Transverse colon (tissue), 4 donors: ENCODE results near the gene SUZ12.
"Not testable (repeated sequence)": the region's sequence is repeated elsewhere in the genome, so short reads cannot be mapped to it uniquely, and the experiment has no call there.

Experiments used
- CTCF ChIP-seq, 5 experiments: fragments of 200-600 bp in 3 of 5; fragments of 450-650 bp in 2 of 5; sonication (generic) in 3 of 5; IDR thresholded peaks; 1 replicate in 2 of 5; 2 replicates in 3 of 5; pipeline ENCODE4 v1.5.1; 2016 to 2017; ENCODE audit warnings: antibody characterized with exemption in 5 of 5, inconsistent platforms in 3 of 5, mild to moderate bottlenecking in 2 of 5, moderate library complexity in 1 of 5
- EP300 ChIP-seq: sonication (generic); formaldehyde crosslinking; IDR thresholded peaks from one replicate; pipeline ENCODE4 v1.6.1; 2017; ENCODE audit warnings: antibody characterized with exemption, low read depth
- POLR2A ChIP-seq: fragments of 450-650 bp; IDR thresholded peaks from one replicate; pipeline ENCODE4 v1.6.1; 2016; ENCODE audit warnings: antibody characterized with exemption, mild to moderate bottlenecking, moderate library complexity
- POLR2AphosphoS5 ChIP-seq, 3 donors: sonication (generic); formaldehyde crosslinking; IDR thresholded peaks; one replicate each; pipeline ENCODE4 v1.6.1; 2016; ENCODE audit warnings: antibody characterized with exemption in 3 of 3

- TF ChIP-seq POLR2A; CTCF (IDR thresholded peaks at IDR 0.05); EP300; POLR2AphosphoS5 (IDR thresholded peaks at IDR 0.05): not testable (repeated sequence)
These were observed 105.5 kb downstream of the SUZ12 start for GRCh38 chr17:32042266-32042665.
